SH-SY5Y (cell line): ENCODE data around the gene CCDC159.

ENCODE experiments used
- GATA2 ChIP-seq: IDR thresholded peaks from 2 replicates; pipeline ENCODE4 v1.6.1; 2011; ENCODE audit warnings: mild to moderate bottlenecking, low read depth, low read length
- GATA3 ChIP-seq: IDR thresholded peaks from 2 replicates; pipeline ENCODE4 v1.6.1; 2011; ENCODE audit warnings: low read depth, mild to moderate bottlenecking, low read length, moderate library complexity

- TF ChIP-seq GATA3 (no peak), GATA2 (no peak)
Observed at GRCh38 chr19:11349171-11349570, 2.9 kb downstream of the CCDC159 start.
